ENCODE data around the gene FBN1.

The FBN1 gene

DNA sequence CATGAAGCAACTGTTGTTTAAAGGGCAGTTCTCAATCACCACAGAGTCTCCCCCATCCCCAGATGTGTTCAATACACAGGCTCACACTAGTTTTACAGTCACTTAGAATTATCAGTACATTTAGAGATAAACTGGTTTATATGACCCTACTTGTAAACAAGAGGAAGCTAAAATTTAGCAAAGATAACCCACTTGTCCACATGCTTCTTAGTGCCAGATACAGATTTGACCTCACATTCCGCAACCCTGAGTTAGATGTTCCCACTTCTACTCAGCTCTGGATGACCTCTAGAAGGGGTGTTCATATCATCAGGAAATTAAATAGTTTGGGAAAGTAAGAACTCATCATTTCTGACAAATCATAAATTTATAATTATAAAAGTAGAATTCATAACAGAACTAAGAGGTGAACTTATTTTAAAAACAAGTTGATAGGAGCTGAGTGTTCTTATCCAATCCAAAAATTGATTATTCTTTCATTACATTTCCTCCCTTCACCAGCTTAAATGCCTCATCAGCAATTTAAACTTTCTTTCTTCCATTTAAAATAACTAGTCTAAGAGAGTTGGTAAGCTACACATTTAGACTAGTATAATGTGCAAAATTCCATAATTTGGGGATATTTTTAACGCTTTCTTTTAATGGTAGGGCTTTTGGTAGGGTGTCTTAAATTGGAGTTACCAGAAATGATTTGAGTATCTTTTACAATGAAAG, 131.2 kb downstream of the FBN1 start:
- DNase-seq (ENCODE audit: low read depth), result no peak

DNA sequence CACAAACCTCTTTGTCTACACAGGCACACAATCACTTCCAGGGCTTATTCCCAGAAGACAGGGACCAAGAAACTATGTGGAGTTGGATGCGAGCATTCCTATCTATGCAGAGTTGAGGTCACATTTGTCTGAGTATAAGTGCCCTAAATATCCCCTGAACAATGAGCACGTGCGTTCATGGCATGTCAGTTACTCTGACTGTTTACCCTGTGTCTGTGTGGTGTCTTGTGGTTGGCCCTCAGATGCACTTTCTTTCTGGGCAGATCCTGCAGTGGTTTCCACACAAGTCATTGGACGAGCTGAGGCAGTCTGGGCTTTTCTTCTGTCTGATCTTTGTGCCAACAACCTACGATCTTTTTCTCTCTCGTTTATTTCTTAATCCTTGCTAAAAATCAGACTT, 134.5 kb downstream of the FBN1 start:
- no peak for DNase-seq (ENCODE audit: low read depth)

DNA sequence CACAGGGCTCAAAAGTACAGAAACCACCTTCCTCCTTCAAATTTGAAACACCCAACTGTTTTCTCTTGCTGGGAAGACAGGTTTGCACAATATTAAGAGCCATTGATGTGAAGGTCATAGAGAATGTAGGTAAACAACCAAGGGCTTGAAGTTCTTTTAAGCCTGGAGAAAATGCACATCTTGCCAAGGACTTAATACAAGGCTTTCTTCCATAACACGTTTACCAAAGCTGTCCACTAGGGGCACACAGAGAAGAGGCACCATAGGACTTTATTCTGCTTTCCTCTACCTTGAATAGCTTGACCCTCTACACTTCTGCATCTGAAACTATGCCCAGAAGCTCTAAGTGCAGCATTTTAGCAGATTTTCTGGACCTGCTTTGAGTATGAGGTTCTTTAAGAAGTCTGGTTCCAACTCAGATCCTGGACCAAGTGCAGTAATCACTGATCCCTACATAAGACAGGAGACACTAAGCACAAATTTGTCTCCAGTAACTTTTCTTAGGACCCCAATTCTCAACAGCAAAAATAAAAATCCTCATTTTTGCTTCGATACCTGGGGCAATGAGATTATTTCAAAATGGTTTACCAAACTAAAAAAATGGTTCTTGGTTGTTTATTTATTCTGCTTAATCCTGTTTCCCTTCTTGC, 138.0 kb downstream of the FBN1 start:
- DNase-seq (ENCODE audit: low read depth), result peak; percentile 74

DNA sequence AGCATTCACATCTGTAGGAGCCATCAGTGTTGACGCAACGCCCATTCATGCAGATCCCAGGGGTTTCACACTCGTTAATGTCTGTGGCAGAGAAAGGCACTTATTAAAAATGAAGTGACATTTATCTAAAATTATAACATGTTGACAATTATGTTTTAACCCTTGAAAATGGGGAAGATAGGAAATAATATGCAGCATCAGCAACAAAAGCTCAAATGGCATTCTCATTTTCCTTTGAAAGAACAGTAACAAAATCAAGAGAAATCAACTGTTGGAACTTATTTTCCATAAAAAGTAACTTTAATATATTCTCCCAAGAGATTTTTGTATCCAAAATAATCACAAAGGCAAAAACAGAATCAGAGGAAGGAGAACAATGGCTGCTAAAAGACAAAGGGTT, 140.4 kb downstream of the FBN1 start:
- DNase-seq (ENCODE audit: low read depth), result no peak

DNA sequence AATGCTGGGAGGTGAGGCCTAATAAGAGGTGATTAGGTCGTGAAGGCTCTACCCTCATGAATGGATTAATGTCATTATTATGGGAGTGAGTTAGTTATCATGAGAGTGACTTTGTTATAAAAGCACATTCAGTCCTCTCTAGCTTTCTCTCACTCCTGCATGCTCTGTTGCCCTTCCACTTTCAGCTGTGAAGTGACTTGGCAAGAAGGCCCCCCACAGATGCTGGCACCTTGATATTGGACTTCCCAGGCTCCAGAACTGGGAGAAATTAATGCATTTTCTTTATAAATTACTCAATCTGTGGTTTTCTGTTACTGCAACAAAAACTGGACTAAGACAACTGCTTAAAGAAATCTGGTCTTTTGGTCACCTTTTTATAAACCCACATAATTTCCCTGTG, 144.3 kb downstream of the FBN1 start:
- DNase-seq (ENCODE audit: low read depth), result no peak

DNA sequence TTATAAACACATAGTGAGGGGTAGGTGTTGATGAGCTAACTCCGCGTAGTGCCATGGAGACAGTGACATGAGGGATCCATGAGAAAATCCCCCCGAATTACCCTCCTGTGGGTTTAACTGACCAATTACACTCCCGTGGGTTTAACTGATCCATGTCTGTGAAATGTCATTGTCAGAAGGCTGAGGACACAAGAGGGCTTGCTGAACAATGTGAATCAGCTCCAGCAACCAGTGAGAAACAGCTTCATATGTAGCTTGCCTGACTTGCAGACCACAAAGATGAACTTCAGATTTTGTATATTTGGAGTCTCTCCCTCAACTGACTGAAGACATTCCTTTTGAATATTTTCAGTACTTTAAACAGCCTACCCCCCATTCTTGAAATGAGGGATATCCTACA, 144.9 kb downstream of the FBN1 start:
- no peak for DNase-seq (ENCODE audit: low read depth)

DNA sequence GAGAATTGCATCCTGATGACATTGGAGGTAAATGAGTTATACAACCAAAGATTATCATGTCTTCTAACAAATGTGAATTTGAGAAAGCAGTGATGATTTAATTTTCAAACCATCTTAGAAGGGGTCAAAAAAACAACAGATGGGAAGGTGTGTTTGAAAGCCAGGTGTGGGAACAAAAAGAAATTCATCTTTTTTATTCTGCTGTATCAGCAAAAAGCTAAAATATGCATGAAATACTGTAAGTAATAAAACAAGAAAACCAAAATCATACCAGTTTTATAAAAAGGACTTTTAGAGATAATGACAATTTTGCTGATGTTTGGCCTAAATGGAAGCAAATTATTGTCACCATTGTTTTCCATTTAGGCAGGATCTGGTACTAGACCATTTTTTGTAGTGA, 145.5 kb downstream of the FBN1 start:
- no peak for DNase-seq (ENCODE audit: low read depth)

DNA sequence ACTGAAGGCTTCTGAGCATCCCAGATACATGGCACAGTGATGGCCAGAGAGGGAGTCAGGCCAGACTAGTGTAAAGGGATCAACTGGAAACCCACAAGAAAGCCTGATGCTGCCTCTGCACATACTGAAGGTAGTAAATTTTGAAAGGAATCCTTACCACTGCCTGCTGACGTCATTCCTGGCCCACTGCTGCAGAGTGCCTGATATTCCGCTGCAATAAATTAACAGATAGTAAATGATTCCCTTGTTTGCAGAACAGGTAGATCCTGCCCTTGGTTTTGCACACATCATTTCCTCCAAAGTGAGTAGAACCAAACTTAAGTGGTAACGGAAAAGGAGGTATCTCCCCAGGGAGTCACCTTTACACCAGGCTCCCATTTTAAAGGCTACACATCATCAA, 146.7 kb downstream of the FBN1 start:
- DNase-seq (ENCODE audit: low read depth), result no peak

DNA sequence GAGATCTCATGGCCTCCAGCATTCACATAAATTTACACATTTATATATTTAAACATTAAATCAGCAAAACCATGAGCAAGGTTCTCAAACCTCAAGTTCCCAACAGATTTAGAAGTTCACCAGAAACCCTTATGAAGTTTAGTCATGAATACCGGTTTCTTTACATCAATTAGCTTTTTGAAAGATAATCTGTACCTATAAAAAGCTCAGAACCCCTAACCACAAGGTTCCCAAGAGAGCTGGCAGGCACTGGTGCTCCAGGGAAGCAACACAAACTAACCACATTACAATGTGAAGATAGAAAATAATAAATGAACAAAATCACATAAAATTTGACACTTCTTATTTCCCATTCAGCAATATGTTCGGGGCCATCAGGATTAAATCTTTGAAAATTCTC, 150.9 kb downstream of the FBN1 start:
- DNase-seq (ENCODE audit: low read depth), result peak; percentile 18

DNA sequence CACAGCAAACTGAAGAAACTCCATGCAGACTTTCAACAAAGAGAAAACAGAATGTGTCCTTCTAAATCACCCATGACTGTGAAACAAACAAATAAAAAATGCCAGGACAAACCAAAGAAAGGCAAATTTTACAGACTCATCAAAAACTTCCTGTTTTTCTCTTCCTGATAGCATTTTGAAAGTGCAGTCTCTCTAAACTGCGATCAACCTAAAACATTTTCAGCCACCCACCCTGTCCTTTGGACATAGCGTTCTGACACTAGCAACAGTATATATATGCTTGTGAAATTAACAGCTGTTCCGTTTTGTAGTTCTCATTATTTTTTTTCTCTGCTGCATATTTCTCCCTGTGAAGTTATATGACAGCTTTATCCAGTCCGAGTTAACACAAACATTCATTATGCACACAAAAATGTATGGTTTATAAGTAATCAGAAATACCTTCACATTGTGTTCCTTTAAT, 151.7 kb downstream of the FBN1 start:
- DNase-seq (ENCODE audit: low read depth), result no peak

DNA sequence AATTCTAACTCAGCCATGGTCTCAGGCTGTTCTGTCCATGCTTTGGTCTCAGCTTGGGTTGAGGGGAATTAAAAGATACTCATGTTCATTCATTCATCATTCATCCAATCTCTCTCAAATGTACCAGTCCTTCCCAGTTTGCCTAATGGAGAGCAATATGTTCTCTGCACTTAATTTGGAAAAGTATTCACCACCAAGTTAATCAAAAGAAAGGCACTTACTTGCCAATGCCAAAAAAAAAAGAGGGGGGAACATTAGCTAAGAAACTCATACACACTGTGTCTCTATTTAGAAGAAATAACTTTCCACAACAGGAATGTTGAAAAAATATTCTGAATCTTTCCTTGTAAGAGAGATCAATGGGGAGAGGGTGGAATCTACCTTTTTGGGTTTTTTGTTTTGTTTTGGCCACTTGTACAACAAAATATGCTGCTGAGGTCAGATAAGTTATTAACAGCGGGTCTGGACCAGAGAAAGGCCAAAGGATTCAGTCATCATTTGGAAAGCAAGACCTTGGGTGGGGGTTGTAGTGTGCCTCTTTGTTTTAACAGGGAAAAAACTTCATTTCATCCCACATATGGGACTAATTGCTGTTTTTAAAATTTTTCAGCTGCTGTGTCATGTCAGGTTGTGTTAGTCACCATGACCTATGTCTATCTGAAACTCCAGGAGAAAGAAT, 152.3 kb downstream of the FBN1 start:
- DNase-seq (ENCODE audit: low read depth), result peak; percentile 93

DNA sequence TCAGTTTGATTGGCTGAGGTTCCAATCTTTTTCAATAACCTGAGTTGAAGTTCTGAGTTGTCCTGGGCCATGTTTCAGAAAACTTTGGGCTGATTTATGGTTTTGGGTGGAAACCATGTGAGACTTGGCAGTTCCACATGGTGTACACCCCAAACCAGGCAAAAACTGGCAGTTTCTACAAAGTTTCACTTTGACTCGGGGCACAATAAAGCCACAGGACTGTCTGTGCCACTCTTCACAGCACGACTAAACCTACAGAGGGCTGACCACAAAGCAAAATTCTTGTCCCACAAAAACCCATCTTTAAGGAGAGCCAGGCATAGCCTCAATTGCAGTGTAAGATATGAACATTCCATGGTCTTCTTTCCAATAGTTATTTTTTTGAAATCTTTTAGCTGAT, 159.3 kb downstream of the FBN1 start:
- no peak for DNase-seq (ENCODE audit: low read depth)

DNA sequence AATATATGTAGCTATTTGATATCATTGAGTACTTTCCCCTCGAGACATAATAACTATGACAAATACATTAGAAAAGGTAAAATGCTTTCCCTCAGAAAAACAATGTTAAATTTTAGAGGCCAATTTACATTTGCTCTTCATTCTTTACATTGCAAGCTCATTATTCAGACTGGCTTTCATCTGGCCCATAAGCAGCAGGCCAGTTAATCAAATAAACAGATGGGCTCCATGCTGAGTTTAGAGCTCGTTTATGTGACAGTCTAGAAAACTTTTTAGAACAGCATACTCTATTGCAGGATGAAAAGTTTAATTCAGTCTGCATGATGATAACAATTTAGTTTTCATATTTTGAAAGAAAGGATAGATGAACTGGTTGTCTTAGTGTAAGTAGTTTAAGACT, 163.7 kb downstream of the FBN1 start:
- DNase-seq (ENCODE audit: low read depth), result peak; percentile 40

DNA sequence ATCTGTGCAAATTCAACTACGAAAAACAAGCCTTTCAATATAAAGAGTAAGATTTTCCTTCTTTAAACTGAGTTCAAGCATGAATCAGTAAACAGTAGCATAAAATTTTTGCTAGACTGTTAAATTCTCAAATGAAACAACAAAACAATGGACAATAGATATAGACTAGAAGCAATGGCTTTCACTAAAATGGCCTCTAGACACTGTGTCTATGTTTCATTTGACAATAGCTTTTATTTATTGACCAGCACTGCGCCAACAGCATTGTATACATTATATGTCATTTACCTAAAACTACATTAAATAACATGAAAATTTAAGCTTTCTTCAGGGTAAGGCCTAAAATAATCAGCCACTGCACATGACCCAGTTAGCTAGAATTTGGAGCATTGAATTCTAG, 165.8 kb downstream of the FBN1 start:
- DNase-seq (ENCODE audit: low read depth), result no peak

DNA sequence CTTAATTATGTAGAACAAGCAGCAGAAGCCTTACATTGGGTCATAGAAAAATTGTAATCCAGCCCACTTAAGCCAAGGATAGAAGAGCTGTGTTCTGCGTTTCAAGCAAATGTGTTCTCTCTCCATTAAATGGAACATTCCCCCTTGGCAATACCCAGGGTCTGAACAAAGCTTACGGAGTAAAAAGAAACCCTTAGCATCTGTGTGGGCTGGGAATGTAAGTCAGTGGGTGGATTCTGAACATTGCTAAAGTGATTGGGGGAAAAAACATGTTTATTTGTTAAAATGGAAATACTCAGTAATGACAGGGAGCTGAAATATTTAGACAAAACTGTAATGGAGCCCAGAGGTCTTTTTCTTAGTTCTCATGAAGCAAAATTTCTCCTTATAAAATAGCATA, 166.9 kb downstream of the FBN1 start:
- no peak for DNase-seq (ENCODE audit: low read depth)

DNA sequence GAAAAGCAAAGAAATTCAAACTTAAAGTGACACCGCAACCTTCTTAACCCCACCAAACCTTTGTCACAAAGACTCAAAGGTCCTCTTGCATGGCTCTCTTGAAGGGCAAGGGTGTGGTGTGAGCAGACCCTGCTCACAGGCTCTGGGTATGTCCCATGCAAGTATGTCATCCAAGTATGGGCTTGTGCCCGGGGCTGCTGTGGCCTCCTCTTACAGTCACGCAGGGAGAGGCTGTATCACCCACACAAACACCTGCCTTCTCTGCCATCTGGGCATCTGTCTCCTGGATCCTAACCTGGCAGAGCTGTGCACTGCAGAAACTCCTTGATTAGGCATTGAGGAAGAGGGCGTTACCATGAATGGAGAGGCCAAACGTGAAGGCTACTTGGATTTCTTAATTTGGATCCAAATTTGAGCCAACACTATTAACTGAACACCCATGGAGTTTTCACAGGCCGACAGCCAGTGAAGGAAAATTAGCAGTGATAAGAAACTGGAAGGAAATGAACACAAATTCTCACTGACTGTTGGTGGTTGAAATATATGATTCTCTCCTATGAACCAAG, 167.6 kb downstream of the FBN1 start:
- no peak for DNase-seq (ENCODE audit: low read depth)

DNA sequence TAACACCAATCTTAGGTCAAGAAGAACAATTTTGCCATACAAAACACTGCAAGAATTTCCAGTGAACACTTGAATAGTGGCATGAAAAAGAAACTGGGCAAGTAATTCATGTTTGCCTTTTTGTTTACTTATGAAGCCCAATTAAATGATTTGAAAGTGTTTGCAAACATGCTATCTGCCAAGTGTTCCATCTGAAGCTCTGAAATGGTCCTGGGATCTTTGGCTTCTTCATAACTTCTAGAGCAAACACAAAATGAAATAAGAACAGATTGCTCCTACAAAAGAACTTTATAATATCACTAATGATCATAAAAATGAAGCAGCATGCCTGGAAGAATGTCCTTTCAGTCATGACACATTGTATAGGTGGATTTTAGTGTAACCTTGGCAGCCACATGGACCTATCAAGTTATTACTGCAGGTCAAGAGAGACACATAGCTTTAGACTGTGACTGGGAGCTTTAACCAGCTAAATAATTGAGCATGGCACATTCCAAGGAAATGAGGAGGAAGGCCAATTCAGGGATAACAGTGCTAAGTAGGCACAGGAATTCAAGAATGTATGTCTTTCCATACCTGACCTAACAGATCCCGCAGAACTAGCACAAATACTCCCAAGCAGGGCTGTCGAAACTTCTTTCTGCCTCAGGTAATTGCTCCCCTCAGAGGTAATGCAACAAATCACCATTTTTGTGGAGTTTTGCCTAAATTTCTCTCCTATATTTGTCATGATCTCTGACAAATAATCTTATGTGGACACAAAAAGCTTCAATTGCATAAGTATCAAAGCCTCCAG, 169.7 kb downstream of the FBN1 start:
- peak; percentile 24 for DNase-seq (ENCODE audit: low read depth)

DNA sequence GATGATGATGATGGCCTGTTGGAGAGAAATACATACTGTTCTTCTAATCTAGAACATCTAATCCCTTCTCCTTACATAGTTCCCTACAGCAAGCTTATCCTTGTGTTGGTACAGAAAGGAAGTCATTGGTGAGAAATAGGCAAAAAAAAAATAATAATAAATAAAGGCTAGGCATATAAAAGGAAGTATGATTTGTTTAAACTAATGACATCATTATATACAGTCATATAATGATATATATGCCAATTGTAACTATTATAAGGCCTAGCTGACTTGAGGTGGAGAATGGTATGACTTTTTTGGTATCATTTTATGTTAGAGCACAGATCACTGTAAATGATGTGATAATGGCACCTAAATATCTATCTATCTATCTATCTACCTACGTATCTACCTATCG, 171.8 kb downstream of the FBN1 start:
- no peak for DNase-seq (ENCODE audit: low read depth)

DNA sequence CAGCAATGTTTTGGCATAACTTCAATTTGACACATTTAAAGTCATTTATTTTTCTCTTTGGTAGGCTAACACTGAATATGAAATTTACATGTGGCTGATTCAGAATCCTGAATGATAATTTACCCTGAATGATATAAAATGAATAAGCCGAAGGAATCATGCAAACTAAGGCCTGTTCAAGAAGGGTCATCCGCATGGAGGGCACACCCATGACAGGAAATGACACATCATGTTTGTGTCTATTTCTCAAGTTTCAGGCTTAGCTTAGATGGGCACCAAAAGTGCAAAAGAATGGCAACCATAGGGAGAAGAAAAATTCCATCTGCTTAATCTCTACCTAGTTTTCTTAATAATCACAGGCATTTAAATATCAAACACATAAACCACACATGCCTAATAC, 172.8 kb downstream of the FBN1 start:
- peak; percentile 82 for DNase-seq (ENCODE audit: low read depth)

DNA sequence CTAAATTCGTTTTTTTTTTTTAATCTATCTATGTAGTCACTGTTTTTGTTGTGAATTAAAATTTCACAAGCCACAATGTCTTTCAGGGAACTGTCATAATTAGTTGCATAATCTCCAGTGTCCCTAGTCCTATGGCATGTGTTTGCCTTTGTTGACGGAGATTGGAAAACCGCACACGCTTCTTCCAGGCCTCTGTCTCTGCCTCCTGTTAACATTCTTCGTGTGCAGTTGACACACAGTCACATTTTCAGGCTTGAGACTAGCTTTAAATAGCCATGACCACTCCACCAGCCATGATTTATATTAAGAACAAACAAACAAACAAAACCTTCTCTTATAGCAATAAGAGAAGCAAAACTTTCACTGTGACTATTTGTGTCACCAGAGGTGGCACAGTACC, 174.4 kb downstream of the FBN1 start:
- DNase-seq (ENCODE audit: low read depth), result no peak

DNA sequence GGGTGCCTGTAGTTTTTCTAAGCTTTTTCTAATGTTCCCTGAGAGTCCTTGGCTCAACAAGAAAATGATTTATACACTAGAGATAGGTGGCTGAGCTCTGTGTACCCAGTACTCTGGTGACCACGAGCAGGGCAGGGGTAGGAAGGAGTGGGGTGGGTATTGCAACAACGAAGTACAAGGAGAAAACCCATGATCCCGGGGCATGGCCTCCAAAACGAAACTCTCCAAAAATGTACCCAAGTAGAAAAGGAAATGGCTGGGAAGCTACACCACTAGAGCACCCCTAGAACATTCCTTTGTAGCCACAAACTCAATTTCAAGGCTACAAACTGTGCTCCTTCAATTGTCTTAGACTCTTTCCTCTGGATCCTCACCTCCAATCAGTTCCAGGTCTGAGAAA, 175.4 kb downstream of the FBN1 start:
- DNase-seq (ENCODE audit: low read depth), result no peak

DNA sequence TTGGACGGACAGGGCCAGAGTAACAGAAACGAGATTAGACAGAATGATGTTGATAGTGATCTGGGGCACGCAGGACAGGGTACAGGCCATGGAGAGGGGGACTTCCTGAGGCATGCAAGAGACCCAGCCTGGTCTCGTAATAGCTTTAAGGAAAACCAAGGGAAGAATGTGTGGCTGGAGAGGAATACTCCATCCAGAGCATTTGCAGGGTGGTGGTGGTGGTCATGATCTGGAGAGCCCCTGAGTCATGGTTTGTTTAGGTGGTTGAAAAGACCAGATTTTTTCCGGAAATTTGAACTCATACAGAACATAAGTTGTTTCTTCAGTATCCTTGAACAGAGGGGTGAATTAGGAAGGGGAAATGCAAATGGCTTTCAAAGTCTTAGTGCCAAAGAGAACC, 175.8 kb downstream of the FBN1 start:
- no peak for DNase-seq (ENCODE audit: low read depth)

All from ELR (cell line).